Neural progenitor cell (in vitro differentiated cells): ENCODE data around the gene IFT88. TPM values are rescaled to one million over a fixed set of nuclear protein-coding genes. Genes with fewer than 3 reads are reported as not detected.

ENCODE experiments used
- DNase-seq: peaks from one replicate; pipeline ENCODE4 v3.0.0-alpha.2; 2016; ENCODE audit warnings: low spot score
- H2AFZ ChIP-seq: fragments of 200-600 bp; sonication (generic); replicated peaks from 2 replicates; pipeline ENCODE4 v1.6.1; 2016; ENCODE audit warnings: antibody characterized with exemption
- H3F3A ChIP-seq: fragments of 200-600 bp; sonication (generic); 2 replicates; pipeline ENCODE4 v1.6.1; 2016; ENCODE audit warnings: antibody characterized with exemption, low read depth
- H3K27ac ChIP-seq: fragments of 200-600 bp; sonication (generic); 2 replicates; pipeline ENCODE4 v1.5.1; 2016; ENCODE audit warnings: mild to moderate bottlenecking
- H3K27me3 ChIP-seq: fragments of 200-600 bp; sonication (generic); 2 replicates; pipeline ENCODE4 v1.6.1; 2016; ENCODE audit warnings: mild to moderate bottlenecking, moderate library complexity
- H3K36me3 ChIP-seq: fragments of 200-600 bp; sonication (generic); 2 replicates; pipeline ENCODE4 v1.5.1; 2016
- H3K4me1 ChIP-seq: fragments of 200-600 bp; sonication (generic); 2 replicates; pipeline ENCODE4 v1.6.1; 2016; ENCODE audit warnings: mixed run types
- H3K4me2 ChIP-seq: fragments of 200-600 bp; sonication (generic); 2 replicates; pipeline ENCODE4 v1.6.1; 2016
- H3K4me3 ChIP-seq: fragments of 200-600 bp; sonication (generic); 2 replicates; pipeline ENCODE4 v1.5.1; 2016
- H3K79me2 ChIP-seq: fragments of 200-600 bp; sonication (generic); 2 replicates; pipeline ENCODE4 v1.6.1; 2016; ENCODE audit warnings: low read depth
- H3K9ac ChIP-seq: fragments of 200-600 bp; sonication (generic); 2 replicates; pipeline ENCODE4 v1.6.1; 2016
- H3K9me3 ChIP-seq: fragments of 200-600 bp; sonication (generic); 2 replicates; pipeline ENCODE4 v1.5.1; 2016; ENCODE audit warnings: low read depth
- H4K20me1 ChIP-seq: fragments of 200-600 bp; sonication (generic); 2 replicates; pipeline ENCODE4 v1.6.1; 2016; ENCODE audit warnings: low read depth
- H3K27ac Mint-ChIP-seq: 3 replicates; pipeline ENCODE4 v1.8.0; 2021; ENCODE audit warnings: mixed read lengths
- H3K27me3 Mint-ChIP-seq: 2 replicates; pipeline ENCODE4 v1.8.0; 2022; ENCODE audit warnings: low read depth, mild to moderate bottlenecking, inconsistent platforms, moderate library complexity, mixed read lengths; ENCODE audit not compliant: insufficient read depth
- H3K36me3 Mint-ChIP-seq: 3 replicates; pipeline ENCODE4 v1.8.0; 2021; ENCODE audit warnings: mixed read lengths
- H3K4me1 Mint-ChIP-seq: 3 replicates; pipeline ENCODE4 v1.8.0; 2021; ENCODE audit warnings: mixed read lengths
- H3K4me3 Mint-ChIP-seq: 3 replicates; pipeline ENCODE4 v1.8.0; 2021; ENCODE audit warnings: mild to moderate bottlenecking, moderate library complexity, mixed read lengths
- H3K9me3 Mint-ChIP-seq: 3 replicates; pipeline ENCODE4 v1.8.0; 2020; ENCODE audit warnings: mixed read lengths
- CTCF ChIP-seq: fragments of 200-600 bp; sonication (generic); IDR thresholded peaks from 2 replicates; pipeline ENCODE4 v1.5.1; 2017; ENCODE audit warnings: antibody characterized with exemption, mild to moderate bottlenecking
- EZH2 ChIP-seq: fragments of 200-600 bp; sonication (generic); IDR thresholded peaks from 2 replicates; pipeline ENCODE4 v1.6.1; 2017; ENCODE audit warnings: antibody characterized with exemption, mild to moderate bottlenecking, moderate library complexity
- EZH2phosphoT487 ChIP-seq: fragments of 200-600 bp; sonication (generic); IDR thresholded peaks from 2 replicates; pipeline ENCODE4 v1.6.1; 2017; ENCODE audit warnings: antibody characterized with exemption
- total RNA-seq: library from RNA; depleted of rRNA; stranded (reverse); fragments of >200 nt; gene quantifications from 2 replicates; pipeline ENCODE4 v1.2.3, GENCODE V29; 2015; ENCODE audit warnings: low replicate concordance

Gene IFT88
- total RNA-seq, 1 donor from 2014 or later = 18.4 TPM

GRCh38 chr13:20684041-20684440 is 117.1 kb downstream of the IFT88 start:
- Histone ChIP-seq H3K4me2 (no peak overlapping the region), H3K4me1 (peaks cover 43% of the 10 kb centered on the region), H3K4me3 (no peak overlapping the region), H3K36me3 (no peaks in the 10 kb centered on the region), H3K79me2 (no peaks in the 10 kb centered on the region), H3K27ac (no peak overlapping the region), H2AFZ (no peak overlapping the region), H3F3A (peaks cover 8% of the 10 kb centered on the region), H3K9me3 (no peaks in the 10 kb centered on the region), H3K9ac (no peak overlapping the region), H4K20me1 (no peaks in the 10 kb centered on the region), H3K27me3 (no peaks in the 10 kb centered on the region)
- DNase-seq = no peak
- H3K27ac Mint-ChIP-seq = no peak overlapping the region
- H3K4me3 Mint-ChIP-seq = no peak overlapping the region
- peaks cover 3% of the 10 kb centered on the region for H3K36me3 Mint-ChIP-seq
- TF ChIP-seq EZH2phosphoT487 (no peak), EZH2 (no peak), CTCF (no peak)
- no peaks in the 10 kb centered on the region for H3K9me3 Mint-ChIP-seq
- peaks cover 21% of the 10 kb centered on the region for H3K4me1 Mint-ChIP-seq
- H3K27me3 Mint-ChIP-seq = peaks cover 2% of the 10 kb centered on the region

GRCh38 chr13:20684546-20684945 is 117.6 kb downstream of the IFT88 start:
- Histone ChIP-seq H3K4me1 (peaks cover 40% of the 10 kb centered on the region), H3K9ac (no peak overlapping the region), H3K27me3 (no peaks in the 10 kb centered on the region), H3K27ac (no peak overlapping the region), H4K20me1 (no peaks in the 10 kb centered on the region), H3K9me3 (no peaks in the 10 kb centered on the region), H3F3A (peaks cover 8% of the 10 kb centered on the region), H2AFZ (peak overlapping the region; percentile 76), H3K79me2 (no peaks in the 10 kb centered on the region), H3K36me3 (no peaks in the 10 kb centered on the region), H3K4me3 (no peak overlapping the region), H3K4me2 (peak overlapping the region; percentile 13)
- peaks cover 2% of the 10 kb centered on the region for H3K27me3 Mint-ChIP-seq
- TF ChIP-seq EZH2 (no peak), CTCF (no peak), EZH2phosphoT487 (no peak)
- no peaks in the 10 kb centered on the region for H3K9me3 Mint-ChIP-seq
- H3K36me3 Mint-ChIP-seq = peaks cover 5% of the 10 kb centered on the region
- no peak for DNase-seq
- H3K4me1 Mint-ChIP-seq = peaks cover 18% of the 10 kb centered on the region
- peak overlapping the region; percentile 92 for H3K27ac Mint-ChIP-seq
- H3K4me3 Mint-ChIP-seq = no peak overlapping the region

- H3K27me3 Mint-ChIP-seq = peaks cover 2% of the 10 kb centered on the region
- Histone ChIP-seq H3K27ac (no peak overlapping the region), H3K9ac (no peak overlapping the region), H4K20me1 (no peaks in the 10 kb centered on the region), H3K4me2 (peak overlapping the region; percentile 27), H3K27me3 (no peaks in the 10 kb centered on the region), H3K36me3 (no peaks in the 10 kb centered on the region), H3K4me1 (peaks cover 40% of the 10 kb centered on the region), H3K9me3 (no peaks in the 10 kb centered on the region), H2AFZ (peak overlapping the region; percentile 76), H3K4me3 (no peak overlapping the region), H3F3A (peaks cover 8% of the 10 kb centered on the region), H3K79me2 (no peaks in the 10 kb centered on the region)
- no peak for DNase-seq
- TF ChIP-seq CTCF (no peak), EZH2 (no peak), EZH2phosphoT487 (no peak)
- H3K36me3 Mint-ChIP-seq = peaks cover 5% of the 10 kb centered on the region
- no peak overlapping the region for H3K4me3 Mint-ChIP-seq
- H3K9me3 Mint-ChIP-seq = no peaks in the 10 kb centered on the region
- H3K27ac Mint-ChIP-seq = no peak overlapping the region
- H3K4me1 Mint-ChIP-seq = peaks cover 18% of the 10 kb centered on the region
Measured at GRCh38 chr13:20685092-20685491, 118.1 kb downstream of the IFT88 start.
